Measurements from ENCODE around the gene BPIFB3. TPM values are rescaled to one million over a fixed set of nuclear protein-coding genes. Genes with fewer than 3 reads are reported as not detected.

The BPIFB3 gene
- total RNA-seq, 4 donors from 2014 or later: not detected

DNA sequence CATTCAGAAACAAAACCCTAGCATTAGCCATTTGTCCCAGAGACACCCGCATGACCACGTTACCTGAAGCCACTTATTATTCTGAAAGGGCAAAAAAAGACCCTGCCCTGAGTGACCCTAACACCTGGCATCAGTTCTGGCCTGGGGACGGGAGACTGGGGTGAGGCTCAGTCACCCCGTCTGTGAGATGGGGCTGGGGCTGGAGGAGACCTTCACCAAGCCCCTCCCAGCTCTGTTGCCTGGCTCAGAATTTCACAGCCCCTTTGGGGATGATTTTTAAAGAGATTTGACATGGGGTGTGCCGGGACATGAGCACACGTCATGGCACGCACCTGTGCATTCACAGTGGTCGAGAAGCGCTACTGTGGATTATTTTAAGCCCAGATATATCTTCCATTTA is 23.6 kb upstream of the BPIFB3 start:
- Histone ChIP-seq H3K27me3 (peaks cover 14% of the 10 kb centered on the region), H3K4me1 (no peaks in the 10 kb centered on the region), H3K4me3 (no peak overlapping the region), H3K36me3 (no peaks in the 10 kb centered on the region), H3K9me3 (no peaks in the 10 kb centered on the region), H3K27ac (no peak overlapping the region)
- TF ChIP-seq, protein P1, sequence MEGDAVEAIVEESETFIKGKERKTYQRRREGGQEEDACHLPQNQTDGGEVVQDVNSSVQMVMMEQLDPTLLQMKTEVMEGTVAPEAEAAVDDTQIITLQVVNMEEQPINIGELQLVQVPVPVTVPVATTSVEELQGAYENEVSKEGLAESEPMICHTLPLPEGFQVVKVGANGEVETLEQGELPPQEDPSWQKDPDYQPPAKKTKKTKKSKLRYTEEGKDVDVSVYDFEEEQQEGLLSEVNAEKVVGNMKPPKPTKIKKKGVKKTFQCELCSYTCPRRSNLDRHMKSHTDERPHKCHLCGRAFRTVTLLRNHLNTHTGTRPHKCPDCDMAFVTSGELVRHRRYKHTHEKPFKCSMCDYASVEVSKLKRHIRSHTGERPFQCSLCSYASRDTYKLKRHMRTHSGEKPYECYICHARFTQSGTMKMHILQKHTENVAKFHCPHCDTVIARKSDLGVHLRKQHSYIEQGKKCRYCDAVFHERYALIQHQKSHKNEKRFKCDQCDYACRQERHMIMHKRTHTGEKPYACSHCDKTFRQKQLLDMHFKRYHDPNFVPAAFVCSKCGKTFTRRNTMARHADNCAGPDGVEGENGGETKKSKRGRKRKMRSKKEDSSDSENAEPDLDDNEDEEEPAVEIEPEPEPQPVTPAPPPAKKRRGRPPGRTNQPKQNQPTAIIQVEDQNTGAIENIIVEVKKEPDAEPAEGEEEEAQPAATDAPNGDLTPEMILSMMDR (IDR thresholded peaks at IDR 0.05): no peak
- TF ChIP-seq EP300 (IDR thresholded peaks at IDR 0.05): no peak
- TF ChIP-seq POLR2AphosphoS5 (IDR thresholded peaks at IDR 0.05): no peak
- TF ChIP-seq POLR2A (IDR thresholded peaks at IDR 0.05): no peak
- 74% methylated on average over 9 of the region's 9 CpGs for WGBS
- no peak for DNase-seq (ENCODE audit: low spot score in 2 of 2)

DNA sequence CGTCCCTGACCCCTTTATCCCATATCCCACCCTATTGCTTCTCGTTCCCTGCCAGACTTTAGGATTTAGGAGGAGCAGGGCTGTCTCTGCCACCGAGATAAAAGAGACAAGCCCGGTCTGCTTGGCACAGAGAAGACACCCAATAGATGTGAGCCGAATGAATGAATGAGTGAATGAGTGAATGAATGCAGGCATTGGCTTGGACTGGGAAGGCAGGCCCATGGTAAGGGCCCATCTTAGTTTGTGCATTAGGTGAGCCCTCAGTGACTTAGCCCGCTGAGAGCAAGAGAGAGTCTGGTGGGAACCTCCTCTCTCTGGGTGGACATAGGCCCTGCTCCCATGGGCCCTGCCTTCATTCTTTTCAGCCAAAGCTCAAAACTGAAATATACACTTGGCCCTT is 23.1 kb upstream of the BPIFB3 start:
- WGBS: 86% methylated on average over 6 of the region's 6 CpGs
- TF ChIP-seq EP300 (IDR thresholded peaks at IDR 0.05) (no peak), POLR2AphosphoS5 (IDR thresholded peaks at IDR 0.05) (no peak), POLR2A (IDR thresholded peaks at IDR 0.05) (no peak)
- TF ChIP-seq, protein P1 (IDR thresholded peaks at IDR 0.05): no peak
- Histone ChIP-seq H3K4me3 (no peak overlapping the region), H3K27ac (no peak overlapping the region), H3K9me3 (no peaks in the 10 kb centered on the region), H3K27me3 (peaks cover 14% of the 10 kb centered on the region), H3K36me3 (no peaks in the 10 kb centered on the region), H3K4me1 (no peaks in the 10 kb centered on the region)
- DNase-seq (ENCODE audit: low spot score in 2 of 2): no peak

- Histone ChIP-seq H3K27ac (no peak within 1 kb of the TSS), H3K36me3 (no peaks in the 10 kb centered on the region), H3K4me3 (no peak within 1 kb of the TSS), H3K4me1 (no peaks in the 10 kb centered on the region), H3K27me3 (peaks cover 11% of the 10 kb centered on the region), H3K9me3 (no peaks in the 10 kb centered on the region)
- no peak for DNase-seq (ENCODE audit: low spot score in 2 of 2)
- no peak for TF ChIP-seq POLR2A (IDR thresholded peaks at IDR 0.05)
- TF ChIP-seq EP300 (IDR thresholded peaks at IDR 0.05): no peak
- TF ChIP-seq POLR2AphosphoS5 (IDR thresholded peaks at IDR 0.05): no peak
- TF ChIP-seq, protein P1 (IDR thresholded peaks at IDR 0.05): no peak
- 85% methylated on average over 7 of the region's 10 CpGs for WGBS
Measured at GRCh38 chr20:33031531-33031930, 22.2 kb upstream of the BPIFB3 start, which contains the start of gene BPIFB6. BPIFB6 (plus strand) TSS chr20:33031648; CDS start chr20:33031648, 0 bp downstream.

- no peaks in the 10 kb centered on the region for H3K36me3 ChIP-seq
- no peak for DNase-seq (ENCODE audit: low spot score in 2 of 2)
- H3K9me3 ChIP-seq: no peaks in the 10 kb centered on the region
- no peak overlapping the region for H3K27ac ChIP-seq
- H3K27me3 ChIP-seq: peaks cover 10% of the 10 kb centered on the region
- WGBS: 80% methylated on average over 6 of the region's 6 CpGs
- no peak for TF ChIP-seq EP300 (IDR thresholded peaks at IDR 0.05)
- TF ChIP-seq, protein P1 (IDR thresholded peaks at IDR 0.05): no peak
- TF ChIP-seq POLR2AphosphoS5 (IDR thresholded peaks at IDR 0.05): no peak
- no peak for TF ChIP-seq POLR2A (IDR thresholded peaks at IDR 0.05)
- H3K4me3 ChIP-seq: no peak overlapping the region
- H3K4me1 ChIP-seq: no peaks in the 10 kb centered on the region
Measured at GRCh38 chr20:33032555-33032954, 21.1 kb upstream of the BPIFB3 start.

DNA sequence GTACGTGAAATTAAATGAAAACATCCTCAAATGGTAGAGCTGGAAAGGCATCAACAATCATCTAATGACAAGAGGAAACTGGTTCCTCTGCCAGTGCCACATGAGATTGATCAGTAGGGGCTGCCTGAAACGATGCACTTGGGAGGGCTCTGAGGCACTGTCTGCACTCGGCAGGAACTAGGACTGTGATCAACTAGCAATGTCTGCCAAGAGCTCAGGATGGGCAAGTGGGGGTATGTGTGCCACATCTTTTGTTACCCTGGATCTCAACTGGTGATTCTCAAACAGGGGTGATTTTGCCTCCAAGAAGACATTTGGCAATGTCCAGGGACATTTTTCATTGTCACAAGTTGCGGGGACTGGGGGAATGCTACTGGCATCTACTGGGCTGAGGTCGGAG is 20.3 kb upstream of the BPIFB3 start:
- Histone ChIP-seq H3K27me3 (peaks cover 3% of the 10 kb centered on the region), H3K36me3 (no peaks in the 10 kb centered on the region), H3K4me1 (no peaks in the 10 kb centered on the region), H3K9me3 (no peaks in the 10 kb centered on the region), H3K4me3 (no peak overlapping the region), H3K27ac (no peak overlapping the region)
- DNase-seq (ENCODE audit: low spot score in 2 of 2): no peak
- whole genome bisulfite sequencing: 75% methylated on average over 5 of the region's 5 CpGs
- no peak for TF ChIP-seq POLR2AphosphoS5 (IDR thresholded peaks at IDR 0.05)

- peaks cover 4% of the 10 kb centered on the region for H3K27me3 ChIP-seq
- H3K36me3 ChIP-seq: no peaks in the 10 kb centered on the region
- WGBS: 88% methylated on average over 5 of the region's 5 CpGs
- H3K4me1 ChIP-seq: no peaks in the 10 kb centered on the region
- H3K4me3 ChIP-seq: no peak overlapping the region
- H3K9me3 ChIP-seq: no peaks in the 10 kb centered on the region
- DNase-seq (ENCODE audit: low spot score in 2 of 2): no peak
- no peak for TF ChIP-seq POLR2A (IDR thresholded peaks at IDR 0.05)
- no peak for TF ChIP-seq EP300 (IDR thresholded peaks at IDR 0.05)
- TF ChIP-seq, protein P1 (IDR thresholded peaks at IDR 0.05): no peak
- TF ChIP-seq POLR2AphosphoS5 (IDR thresholded peaks at IDR 0.05): no peak
- no peak overlapping the region for H3K27ac ChIP-seq
Measured at GRCh38 chr20:33034115-33034514, 19.6 kb upstream of the BPIFB3 start.

Measured in suprapubic skin (tissue), 4 donors.